WERI-Rb-1 (cell line): ENCODE data around the gene CPLANE2.
A peak's percentile ranks its signal among the peaks of the same experiment; 100 is the strongest.
"Not testable (repeated sequence)": the region's sequence is repeated elsewhere in the genome, so short reads cannot be mapped to it uniquely, and the experiment has no call there.

Experiments
- DNase-seq: peaks from one replicate; pipeline ENCODE4 v3.0.0-alpha.2; 2020
- H3K27ac ChIP-seq: fragments of 250-450 bp; sonication (Bioruptor Pico); 2 replicates; pipeline ENCODE4 v1.5.1; 2020; ENCODE audit warnings: mild to moderate bottlenecking, moderate library complexity
- H3K27me3 ChIP-seq: fragments of 250-450 bp; sonication (Bioruptor Pico); 2 replicates; pipeline ENCODE4 v1.5.1; 2021; ENCODE audit warnings: mild to moderate bottlenecking, low read depth, moderate library complexity; ENCODE audit not compliant: insufficient read depth, severe bottlenecking
- H3K36me3 ChIP-seq: fragments of 250-450 bp; sonication (Bioruptor Pico); 2 replicates; pipeline ENCODE4 v1.5.1; 2020; ENCODE audit warnings: mild to moderate bottlenecking, moderate library complexity
- H3K4me3 ChIP-seq: 2 replicates; pipeline ENCODE4 v1.5.1; 2011; ENCODE audit warnings: low read depth, mild to moderate bottlenecking, control low read depth, low read length
- H3K9me3 ChIP-seq: fragments of 250-450 bp; sonication (Bioruptor Pico); 2 replicates; pipeline ENCODE4 v1.5.1; 2021; ENCODE audit warnings: mild to moderate bottlenecking, moderate library complexity; ENCODE audit not compliant: severe bottlenecking
- CTCF ChIP-seq: IDR thresholded peaks from 2 replicates; pipeline ENCODE4 v1.5.1; 2011; ENCODE audit warnings: low read depth, mild to moderate bottlenecking, control low read depth, inconsistent platforms, low read length

The CPLANE2 gene

GRCh38 chr1:16247441-16247840 lies 10.5 kb upstream of the CPLANE2 start:
- no peak for DNase-seq
- peaks cover 27% of the 10 kb centered on the region for H3K36me3 ChIP-seq
- no peaks in the 10 kb centered on the region for H3K27me3 ChIP-seq
- no peaks in the 10 kb centered on the region for H3K9me3 ChIP-seq
- H3K27ac ChIP-seq, result no peak overlapping the region
- no peak for TF ChIP-seq CTCF
- no peak overlapping the region for H3K4me3 ChIP-seq

GRCh38 chr1:16246961-16247360 lies 10.0 kb upstream of the CPLANE2 start:
- no peak for DNase-seq
- no peak overlapping the region for H3K4me3 ChIP-seq
- no peaks in the 10 kb centered on the region for H3K27me3 ChIP-seq
- peaks cover 22% of the 10 kb centered on the region for H3K36me3 ChIP-seq
- TF ChIP-seq CTCF, result no peak
- H3K27ac ChIP-seq, result no peak overlapping the region
- no peaks in the 10 kb centered on the region for H3K9me3 ChIP-seq

GRCh38 chr1:16246239-16246638 lies 9.3 kb upstream of the CPLANE2 start:
- not testable (repeated sequence) for DNase-seq, H3K27ac ChIP-seq, H3K9me3 ChIP-seq, H3K27me3 ChIP-seq, H3K4me3 ChIP-seq
- H3K36me3 ChIP-seq, result peaks cover 15% of the 10 kb centered on the region

- peaks cover 9% of the 10 kb centered on the region for H3K36me3 ChIP-seq
- H3K4me3 ChIP-seq, result no peak overlapping the region
- no peak for DNase-seq
- no peaks in the 10 kb centered on the region for H3K9me3 ChIP-seq
- no peak for TF ChIP-seq CTCF
- no peak overlapping the region for H3K27ac ChIP-seq
- H3K27me3 ChIP-seq, result no peaks in the 10 kb centered on the region
Observed at GRCh38 chr1:16245476-16246196, 8.7 kb upstream of the CPLANE2 start.

- Histone ChIP-seq H3K9me3 (no peaks in the 10 kb centered on the region), H3K4me3 (no peak overlapping the region), H3K27ac (no peak overlapping the region), H3K27me3 (no peaks in the 10 kb centered on the region), H3K36me3 (peaks cover 7% of the 10 kb centered on the region; the same call in 1 of the 2 replicates)
- DNase-seq, result no peak
- no peak for TF ChIP-seq CTCF
Observed at GRCh38 chr1:16244650-16245285, 7.8 kb upstream of the CPLANE2 start.

GRCh38 chr1:16243936-16244649 lies 7.1 kb upstream of the CPLANE2 start:
- peak overlapping the region; percentile 36; the same call in 1 of the 2 replicates for H3K27ac ChIP-seq
- H3K4me3 ChIP-seq, result no peak overlapping the region
- H3K27me3 ChIP-seq, result no peaks in the 10 kb centered on the region
- DNase-seq, result peak; percentile 80
- TF ChIP-seq CTCF, result peak; percentile 83
- peaks cover 7% of the 10 kb centered on the region; the same call in 1 of the 2 replicates for H3K36me3 ChIP-seq
- no peaks in the 10 kb centered on the region for H3K9me3 ChIP-seq
